Retinal pigment epithelial cell (primary cell): ENCODE data around the gene NCK2.

Experiments used
- DNase-seq: peaks from one replicate; pipeline ENCODE4 v3.0.0-alpha.2; 2010; ENCODE audit warnings: low read depth
- H3K4me3 ChIP-seq: 2 replicates; pipeline ENCODE4 v1.5.1; 2011; ENCODE audit warnings: mild to moderate bottlenecking, low read length, control low read depth, moderate library complexity
- TF ChIP-seq, protein P1 (sequence below): conservative IDR thresholded peaks from 2 replicates; pipeline ENCODE4 v1.5.1; 2011; ENCODE audit warnings: low read depth, low read length, control low read depth, inconsistent platforms

The NCK2 gene

DNA sequence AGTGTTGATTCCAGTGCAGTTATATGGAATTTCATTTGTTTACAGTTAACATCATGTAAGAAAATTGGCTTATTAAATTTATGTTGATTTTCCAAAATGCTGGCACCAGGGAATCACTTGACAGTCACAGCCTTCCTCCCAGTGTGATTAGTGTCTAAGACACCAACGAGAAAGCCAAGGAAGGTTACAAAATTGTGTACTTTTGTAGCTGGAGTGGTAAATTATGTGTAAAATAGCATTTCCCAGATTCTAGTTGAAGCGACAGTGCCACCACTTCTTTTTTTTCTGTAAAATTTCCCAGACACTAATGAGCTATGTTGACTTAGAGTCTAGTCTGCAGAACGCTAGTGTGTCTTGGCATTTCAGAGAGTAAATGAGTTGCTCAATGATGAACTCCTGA, 101.3 kb downstream of the NCK2 start:
- no peak overlapping the region for H3K4me3 ChIP-seq
- TF ChIP-seq, protein P1, sequence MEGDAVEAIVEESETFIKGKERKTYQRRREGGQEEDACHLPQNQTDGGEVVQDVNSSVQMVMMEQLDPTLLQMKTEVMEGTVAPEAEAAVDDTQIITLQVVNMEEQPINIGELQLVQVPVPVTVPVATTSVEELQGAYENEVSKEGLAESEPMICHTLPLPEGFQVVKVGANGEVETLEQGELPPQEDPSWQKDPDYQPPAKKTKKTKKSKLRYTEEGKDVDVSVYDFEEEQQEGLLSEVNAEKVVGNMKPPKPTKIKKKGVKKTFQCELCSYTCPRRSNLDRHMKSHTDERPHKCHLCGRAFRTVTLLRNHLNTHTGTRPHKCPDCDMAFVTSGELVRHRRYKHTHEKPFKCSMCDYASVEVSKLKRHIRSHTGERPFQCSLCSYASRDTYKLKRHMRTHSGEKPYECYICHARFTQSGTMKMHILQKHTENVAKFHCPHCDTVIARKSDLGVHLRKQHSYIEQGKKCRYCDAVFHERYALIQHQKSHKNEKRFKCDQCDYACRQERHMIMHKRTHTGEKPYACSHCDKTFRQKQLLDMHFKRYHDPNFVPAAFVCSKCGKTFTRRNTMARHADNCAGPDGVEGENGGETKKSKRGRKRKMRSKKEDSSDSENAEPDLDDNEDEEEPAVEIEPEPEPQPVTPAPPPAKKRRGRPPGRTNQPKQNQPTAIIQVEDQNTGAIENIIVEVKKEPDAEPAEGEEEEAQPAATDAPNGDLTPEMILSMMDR = no peak
- no peak for DNase-seq

DNA sequence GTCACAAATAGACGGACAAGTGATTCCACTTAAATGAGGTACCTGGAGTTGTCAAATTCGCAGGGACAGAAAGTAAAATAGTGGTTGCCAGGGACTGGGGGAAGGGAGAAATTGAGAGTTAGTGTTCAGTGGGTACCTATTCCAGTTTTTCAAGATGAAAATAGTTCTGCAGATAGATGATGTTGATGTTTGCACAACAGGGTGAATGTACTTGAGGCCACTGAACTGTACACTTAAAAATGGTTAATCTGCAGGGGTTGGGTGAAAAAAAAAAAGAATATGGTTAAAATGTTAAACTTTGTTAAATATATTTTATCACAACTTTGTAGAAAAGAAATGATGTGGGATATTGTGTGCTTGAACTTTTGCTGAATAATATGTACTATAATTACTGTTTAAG, 102.3 kb downstream of the NCK2 start:
- DNase-seq = no peak
- H3K4me3 ChIP-seq = no peak overlapping the region
- TF ChIP-seq, protein P1 = no peak

DNA sequence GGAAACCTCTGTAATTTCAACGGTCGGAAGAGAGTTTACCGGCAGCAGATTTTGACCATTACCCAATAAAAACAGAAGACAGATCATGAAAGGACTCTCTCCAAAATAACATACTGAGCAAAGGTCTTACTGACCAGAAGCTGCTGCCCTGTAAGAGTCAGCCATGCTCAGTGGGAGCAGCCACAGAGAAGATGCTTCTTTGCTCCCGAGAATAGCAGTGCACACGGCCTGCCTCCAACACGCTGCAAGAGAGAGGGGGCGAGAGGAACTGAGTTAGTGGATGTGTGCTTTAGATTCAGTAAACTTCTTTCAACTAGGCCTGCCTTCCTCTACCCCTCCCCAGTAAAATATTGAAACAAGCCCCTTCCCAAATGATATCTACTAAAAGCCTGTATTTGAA, 103.7 kb downstream of the NCK2 start:
- no peak overlapping the region for H3K4me3 ChIP-seq
- TF ChIP-seq, protein P1 = no peak
- no peak for DNase-seq

DNA sequence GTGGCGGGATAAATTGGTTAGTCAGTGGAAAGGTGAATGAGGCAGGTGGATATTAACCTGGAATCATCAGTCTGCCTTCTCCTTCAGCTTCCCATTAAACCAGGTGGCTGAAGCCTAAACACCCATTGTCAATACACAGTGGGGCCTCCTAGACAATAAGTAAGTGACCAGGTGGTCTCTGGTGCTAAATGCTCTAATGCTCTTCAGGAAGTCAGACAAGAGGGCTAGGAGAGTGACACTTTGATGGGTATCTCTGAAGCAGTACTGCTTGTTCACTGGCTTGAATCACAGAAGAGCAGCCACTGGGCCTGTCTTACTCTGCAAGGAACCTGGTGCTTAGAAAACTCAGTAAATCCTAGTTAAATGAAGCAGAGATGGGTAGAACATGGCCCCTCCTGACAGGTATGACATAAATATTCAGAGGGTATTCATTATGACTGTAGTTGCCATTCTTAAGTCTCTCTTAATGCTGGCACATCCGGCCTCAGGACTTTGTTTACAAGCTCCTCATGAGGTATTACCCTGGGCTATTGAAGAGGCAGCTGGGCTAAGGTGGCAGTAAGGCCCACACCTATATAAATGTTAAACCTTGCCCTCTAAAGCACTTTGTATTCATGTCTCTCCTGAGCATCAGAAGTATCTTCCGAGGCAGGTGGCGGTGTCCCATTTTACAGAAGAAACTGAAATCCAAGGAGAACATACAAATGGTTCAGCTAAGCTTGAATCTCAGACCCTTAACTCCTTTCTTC, 104.9 kb downstream of the NCK2 start:
- TF ChIP-seq, protein P1 = no peak
- no peak for DNase-seq
- H3K4me3 ChIP-seq = no peak overlapping the region

DNA sequence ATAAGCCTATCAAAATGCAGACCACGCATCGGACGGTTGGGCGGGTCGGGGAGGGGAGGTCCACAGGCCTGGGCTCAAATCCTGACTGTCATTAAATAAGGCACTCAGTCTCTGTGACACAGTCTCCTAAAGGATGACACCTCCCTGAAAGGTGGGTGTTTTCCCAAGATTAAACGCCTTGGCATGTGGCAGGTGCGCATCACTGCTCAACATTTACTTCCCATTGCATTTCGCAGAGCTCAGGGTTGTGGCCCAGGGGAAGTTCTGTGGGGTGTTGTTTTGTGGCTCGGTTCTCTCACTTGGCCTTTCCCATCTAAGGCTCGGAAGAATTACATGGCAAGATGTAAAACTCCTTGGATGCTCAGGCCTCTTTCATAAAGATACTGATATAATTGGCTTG, 107.4 kb downstream of the NCK2 start:
- H3K4me3 ChIP-seq = no peak overlapping the region
- TF ChIP-seq, protein P1 = no peak

DNA sequence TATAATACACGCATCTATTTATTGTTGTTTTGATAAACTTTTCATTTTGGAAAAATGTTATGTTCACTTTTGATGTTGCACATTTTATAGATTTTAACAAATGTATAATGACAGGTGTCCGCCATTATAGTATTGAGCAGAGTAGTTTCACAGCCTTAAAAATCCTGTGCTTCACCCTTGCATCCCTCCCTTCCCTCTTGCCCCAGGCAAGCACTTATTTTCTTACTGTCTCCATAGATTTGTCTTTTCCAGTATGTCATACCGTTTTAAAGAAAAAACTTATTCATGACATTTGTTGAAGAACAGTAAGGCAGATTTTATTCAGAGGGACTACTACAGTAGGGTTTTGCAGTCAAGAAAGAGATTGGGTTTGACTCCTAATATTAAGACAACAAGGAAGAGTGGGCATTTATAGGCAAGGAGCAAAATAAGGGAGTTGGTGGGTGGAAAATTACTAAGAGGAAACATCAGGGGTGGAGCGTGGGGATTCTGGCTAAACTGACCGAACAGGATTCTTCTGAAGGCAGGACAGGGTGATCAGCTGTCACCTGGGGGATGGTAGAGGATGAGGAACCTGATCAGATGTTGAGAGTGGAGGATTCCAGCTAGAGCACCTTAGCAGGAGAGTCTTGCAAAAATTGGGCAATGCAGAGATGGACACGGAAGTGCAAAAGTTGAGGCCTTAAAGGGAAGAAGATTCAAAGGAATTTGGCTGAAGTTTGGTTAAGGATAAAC, 108.8 kb downstream of the NCK2 start:
- H3K4me3 ChIP-seq = no peak overlapping the region
- DNase-seq = no peak
- TF ChIP-seq, protein P1 = no peak

More for the DNA sequence above, 107.4 kb downstream of the NCK2 start:
- no peak for DNase-seq

DNA sequence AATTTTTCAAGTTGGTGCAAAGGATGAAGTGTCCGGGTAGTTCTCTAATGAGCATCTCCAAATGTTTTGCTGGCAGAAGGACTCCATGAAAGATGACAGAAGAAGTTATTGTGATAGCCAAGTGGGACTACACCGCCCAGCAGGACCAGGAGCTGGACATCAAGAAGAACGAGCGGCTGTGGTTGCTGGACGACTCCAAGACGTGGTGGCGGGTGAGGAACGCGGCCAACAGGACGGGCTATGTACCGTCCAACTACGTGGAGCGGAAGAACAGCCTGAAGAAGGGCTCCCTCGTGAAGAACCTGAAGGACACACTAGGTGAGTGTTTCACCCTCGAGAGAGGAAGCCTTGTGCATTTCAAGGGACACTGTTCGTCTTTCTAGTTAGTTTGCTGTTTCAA, 110.3 kb downstream of the NCK2 start:
- DNase-seq = no peak
- no peak overlapping the region for H3K4me3 ChIP-seq
- TF ChIP-seq, protein P1 = no peak
